ENCODE results near the gene CDC25C. TPM values are rescaled to one million over a fixed set of nuclear protein-coding genes. Genes with fewer than 3 reads are reported as not detected.
A peak's percentile ranks its signal among the peaks of the same experiment; 100 is the strongest.

CDC25C gene
- total RNA-seq, 1 donor from 2014 or later, result not detected

- no peaks in the 10 kb centered on the region for H3K9me3 ChIP-seq
- H3K27ac ChIP-seq, result no peak overlapping the region
- intact Hi-C loops (cut with DNase I), result no loop called here
- no peaks in the 10 kb centered on the region for H3K27me3 ChIP-seq
- no peaks in the 10 kb centered on the region for H3K36me3 ChIP-seq
- no peak overlapping the region for H3K4me3 ChIP-seq
- DNase-seq (ENCODE audit: low spot score in 2 of 2), result no peak
- no peak for TF ChIP-seq CTCF (IDR thresholded peaks at IDR 0.05)
- no peaks in the 10 kb centered on the region for H3K4me1 ChIP-seq
Measured at GRCh38 chr5:138246822-138247221, 84.8 kb downstream of the CDC25C start.

GRCh38 chr5:138246334-138246733 is 85.3 kb downstream of the CDC25C start:
- Histone ChIP-seq H3K9me3 (no peaks in the 10 kb centered on the region), H3K4me3 (no peak overlapping the region), H3K36me3 (no peaks in the 10 kb centered on the region), H3K27ac (no peak overlapping the region), H3K27me3 (no peaks in the 10 kb centered on the region), H3K4me1 (peaks cover 0 to 3% of the 10 kb centered on the region in 2 donors)
- no peak for TF ChIP-seq CTCF (IDR thresholded peaks at IDR 0.05)
- intact Hi-C loops (cut with DNase I), result no loop called here
- DNase-seq (ENCODE audit: low spot score in 2 of 2), result no peak

GRCh38 chr5:138245717-138246116 is 85.9 kb downstream of the CDC25C start:
- Histone ChIP-seq H3K27me3 (no peaks in the 10 kb centered on the region), H3K4me3 (no peak overlapping the region), H3K36me3 (no peaks in the 10 kb centered on the region), H3K9me3 (no peaks in the 10 kb centered on the region), H3K27ac (no peak overlapping the region), H3K4me1 (peaks cover 0 to 4% of the 10 kb centered on the region in 2 donors)
- intact Hi-C loops (cut with DNase I), result no loop called here
- no peak for TF ChIP-seq CTCF (IDR thresholded peaks at IDR 0.05)
- DNase-seq (ENCODE audit: low spot score in 2 of 2), result no peak

- no peak overlapping the region for H3K4me3 ChIP-seq
- no peaks in the 10 kb centered on the region for H3K36me3 ChIP-seq
- H3K27ac ChIP-seq, result no peak overlapping the region
- TF ChIP-seq CTCF (IDR thresholded peaks at IDR 0.05), result no peak
- no peak for DNase-seq (ENCODE audit: low spot score in 2 of 2)
- no peaks in the 10 kb centered on the region for H3K27me3 ChIP-seq
- intact Hi-C loops (cut with DNase I), result no loop called here
- no peaks in the 10 kb centered on the region for H3K9me3 ChIP-seq
- H3K4me1 ChIP-seq, result peaks cover 0 to 4% of the 10 kb centered on the region in 2 donors
Measured at GRCh38 chr5:138243794-138244193, 87.8 kb downstream of the CDC25C start.

- no peaks in the 10 kb centered on the region for H3K27me3 ChIP-seq
- peak overlapping the region; percentile 63 to 70 for H3K4me3 ChIP-seq
- no peaks in the 10 kb centered on the region for H3K9me3 ChIP-seq
- H3K4me1 ChIP-seq, result peaks cover 0 to 4% of the 10 kb centered on the region in 2 donors
- H3K36me3 ChIP-seq, result no peaks in the 10 kb centered on the region
- intact Hi-C loops (cut with DNase I), result no loop called here
- TF ChIP-seq CTCF (IDR thresholded peaks at IDR 0.05), result no peak
- peak overlapping the region in 1 of 2 donors; percentile 3 for H3K27ac ChIP-seq
- no peak for DNase-seq (ENCODE audit: low spot score in 2 of 2)
Measured at GRCh38 chr5:138241688-138242571, 89.7 kb downstream of the CDC25C start.
